SH-SY5Y (cell line): Measurements from ENCODE around the gene WEE1.

Source experiments
- GATA2 ChIP-seq: IDR thresholded peaks from 2 replicates; pipeline ENCODE4 v1.6.1; 2011; ENCODE audit warnings: mild to moderate bottlenecking, low read depth, low read length
- GATA3 ChIP-seq: IDR thresholded peaks from 2 replicates; pipeline ENCODE4 v1.6.1; 2011; ENCODE audit warnings: low read depth, mild to moderate bottlenecking, low read length, moderate library complexity

- TF ChIP-seq GATA2: no peak
- no peak for TF ChIP-seq GATA3
Measured at GRCh38 chr11:9533058-9533457, 40.4 kb upstream of the WEE1 start.
